HG02642 (cell line): ENCODE results near the gene NEURL4.
A peak's percentile ranks its signal among the peaks of the same experiment; 100 is the strongest.

Experiments
- ATAC-seq: cut with Tn5 transposase; IDR thresholded peaks from one replicate; pipeline ENCODE4 v1.9.1; 2021; ENCODE audit warnings: mild to moderate bottlenecking; ENCODE audit not compliant: unreplicated experiment, poor library complexity

Gene NEURL4

GRCh38 chr17:7307686-7308624, 21.2 kb downstream of the NEURL4 start:
- ATAC-seq, result peak; percentile 14

- peak; percentile 74 for ATAC-seq
Measured at GRCh38 chr17:7306911-7307685, 22.0 kb downstream of the NEURL4 start, which contains the start of gene EIF5A. TSS of gene EIF5A (plus strand) at chr17:7307628. CDS start at chr17:7309636, 2,008 bp downstream.

- ATAC-seq, result no peak
Measured at GRCh38 chr17:7304179-7304578, 25.0 kb downstream of the NEURL4 start.

- ATAC-seq, result no peak
Measured at GRCh38 chr17:7296189-7296861, 32.8 kb downstream of the NEURL4 start.

GRCh38 chr17:7295230-7296180, 33.6 kb downstream of the NEURL4 start:
- ATAC-seq, result no peak

GRCh38 chr17:7294614-7295153, 34.5 kb downstream of the NEURL4 start, which contains the start of gene YBX2:
TSS of gene YBX2 (minus strand) at chr17:7294639. CDS start at chr17:7294500, 139 bp downstream.
- ATAC-seq, result peak; percentile 59

GRCh38 chr17:7293816-7294613, 35.1 kb downstream of the NEURL4 start:
- no peak for ATAC-seq

- no peak for ATAC-seq
Measured at GRCh38 chr17:7293159-7293558, 36.0 kb downstream of the NEURL4 start.

- no peak for ATAC-seq
Measured at GRCh38 chr17:7292729-7293128, 36.4 kb downstream of the NEURL4 start.

GRCh38 chr17:7292194-7292593, 36.9 kb downstream of the NEURL4 start:
- ATAC-seq, result no peak

GRCh38 chr17:7290685-7291084, 38.5 kb downstream of the NEURL4 start:
- ATAC-seq, result no peak

GRCh38 chr17:7290166-7290565, 39.0 kb downstream of the NEURL4 start:
- ATAC-seq, result no peak

- no peak for ATAC-seq
Measured at GRCh38 chr17:7289256-7290032, 39.7 kb downstream of the NEURL4 start.

GRCh38 chr17:7285679-7286078, 43.5 kb downstream of the NEURL4 start:
- no peak for ATAC-seq

- ATAC-seq, result no peak
Measured at GRCh38 chr17:7284911-7285310, 44.2 kb downstream of the NEURL4 start.

GRCh38 chr17:7283471-7284216, 45.5 kb downstream of the NEURL4 start:
- no peak for ATAC-seq

- no peak for ATAC-seq
Measured at GRCh38 chr17:7282752-7283321, 46.3 kb downstream of the NEURL4 start.
